GM18907 (cell line): ENCODE measurements around the gene FLAD1.
"Not testable (repeated sequence)": the region's sequence is repeated elsewhere in the genome, so short reads cannot be mapped to it uniquely, and the experiment has no call there.

Experiments used
- ATAC-seq: cut with Tn5 transposase; IDR thresholded peaks from one replicate; pipeline ENCODE4 v1.9.1; 2021; ENCODE audit warnings: mild to moderate bottlenecking, moderate library complexity; ENCODE audit not compliant: unreplicated experiment

Gene FLAD1

GRCh38 chr1:154988058-154988954 lies 5.2 kb downstream of the FLAD1 start:
- no peak for ATAC-seq

- no peak for ATAC-seq
These were observed 6.2 kb downstream of the FLAD1 start for GRCh38 chr1:154989195-154989860.

- no peak for ATAC-seq
These were observed 7.1 kb downstream of the FLAD1 start for GRCh38 chr1:154990276-154990675.

- no peak for ATAC-seq
These were observed 9.8 kb downstream of the FLAD1 start for GRCh38 chr1:154992721-154993571.

GRCh38 chr1:154993572-154994268 lies 10.6 kb downstream of the FLAD1 start, which contains the start of gene LENEP:
Gene LENEP (plus strand): TSS chr1:154993586. CDS start chr1:154993608, 22 bp downstream.
- ATAC-seq, result no peak

- ATAC-seq, result no peak
These were observed 11.1 kb downstream of the FLAD1 start for GRCh38 chr1:154994269-154994587.

GRCh38 chr1:154994591-154994990 lies 11.4 kb downstream of the FLAD1 start:
- ATAC-seq, result no peak

- ATAC-seq, result not testable (repeated sequence)
These were observed 12.3 kb downstream of the FLAD1 start for GRCh38 chr1:154995301-154995983.

- ATAC-seq, result no peak
These were observed 14.0 kb downstream of the FLAD1 start for GRCh38 chr1:154996966-154997701.

- ATAC-seq, result no peak
These were observed 15.1 kb downstream of the FLAD1 start for GRCh38 chr1:154998201-154998780.

GRCh38 chr1:154998818-154999570 lies 15.8 kb downstream of the FLAD1 start:
- no peak for ATAC-seq

- ATAC-seq, result no peak
These were observed 16.6 kb downstream of the FLAD1 start for GRCh38 chr1:154999571-155000410.

GRCh38 chr1:155000411-155000725 lies 17.2 kb downstream of the FLAD1 start:
- ATAC-seq, result no peak

GRCh38 chr1:155000726-155001424 lies 17.7 kb downstream of the FLAD1 start:
- peak; percentile 39 for ATAC-seq

- peak; percentile 18 for ATAC-seq
These were observed 18.2 kb downstream of the FLAD1 start for GRCh38 chr1:155001425-155001674.

- ATAC-seq, result peak; percentile 52
These were observed 18.7 kb downstream of the FLAD1 start for GRCh38 chr1:155001675-155002463.
